ENCODE data around the gene GMNC. TPM values are rescaled to one million over a fixed set of nuclear protein-coding genes. Genes with fewer than 3 reads are reported as not detected.

Gene GMNC
- total and polyA plus RNA-seq, 2 experiments from 2014 or later = not detected

DNA sequence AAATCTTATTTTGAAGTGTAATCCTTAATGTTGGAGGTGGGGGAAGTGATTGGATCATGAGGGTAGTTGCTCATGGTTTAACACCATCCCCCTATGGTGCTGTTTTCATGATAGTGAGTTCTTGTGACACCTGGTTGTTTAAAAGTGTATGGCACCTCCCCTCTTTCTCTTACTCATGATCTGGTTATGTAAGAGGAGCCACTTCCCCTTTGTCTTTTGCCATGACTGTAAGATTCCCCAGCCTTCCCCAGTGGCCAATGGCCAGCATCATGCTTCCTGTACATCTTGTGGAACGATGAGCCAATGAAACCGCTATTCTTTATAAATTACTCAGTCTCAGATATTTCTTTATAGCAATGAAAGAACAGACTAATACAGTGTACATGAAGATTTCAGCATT lies 39.8 kb upstream of the GMNC start:
- H3K9me2 ChIP-seq (ENCODE audit: insufficient read depth) = no peaks in the 10 kb centered on the region
- no peak overlapping the region for H3K9ac ChIP-seq
- no peaks in the 10 kb centered on the region for H3K4me1 ChIP-seq (ENCODE audit: insufficient read depth)
- no peaks in the 10 kb centered on the region for H3K27me3 ChIP-seq (replicated peaks; ENCODE audit: insufficient read depth)
- no peak overlapping the region for H3K4me2 ChIP-seq (ENCODE audit: unreplicated experiment)
- no peaks in the 10 kb centered on the region for H3K79me2 ChIP-seq (ENCODE audit: insufficient read depth)
- in situ Hi-C loops (cut with MboI) = no loop called here
- no peak overlapping the region for H2AFZ ChIP-seq
- H3K27ac ChIP-seq = no peak overlapping the region
- H3K36me3 ChIP-seq (ENCODE audit: low read depth) = no peaks in the 10 kb centered on the region
- no peak for TF ChIP-seq EZH2phosphoT487 (IDR thresholded peaks at IDR 0.05; ENCODE audit: insufficient read depth, low read depth)
- TF ChIP-seq EZH2 (IDR thresholded peaks at IDR 0.05; ENCODE audit: insufficient read depth, poor library complexity, severe bottlenecking) = no peak
- WGBS, 2 experiments (ENCODE audit: low coverage in 1 of 2, low lambda C conversion rate in 2 of 2, missing lambda C conversion rate in 2 of 2) = 49 to 64% methylated on average over 2 of the region's 2 CpGs
- no peak for DNase-seq
- no peak overlapping the region for H3K4me3 ChIP-seq
- no peaks in the 10 kb centered on the region for H4K20me1 ChIP-seq (ENCODE audit: insufficient read depth)
- no peaks in the 10 kb centered on the region for H3F3A ChIP-seq (ENCODE audit: insufficient read depth)
- H3K9me3 ChIP-seq (ENCODE audit: low read depth) = no peaks in the 10 kb centered on the region

GRCh38 chr3:190892395-190892902 lies 30.0 kb upstream of the GMNC start:
- Histone ChIP-seq H3K4me1 (ENCODE audit: insufficient read depth) (no peaks in the 10 kb centered on the region), H3K9ac (no peak overlapping the region), H3K9me3 (ENCODE audit: low read depth) (no peaks in the 10 kb centered on the region), H3K4me3 (no peak overlapping the region), H3K27ac (no peak overlapping the region), H3K79me2 (ENCODE audit: insufficient read depth) (no peaks in the 10 kb centered on the region), H3K9me2 (ENCODE audit: insufficient read depth) (no peaks in the 10 kb centered on the region), H3F3A (ENCODE audit: insufficient read depth) (no peaks in the 10 kb centered on the region), H3K36me3 (ENCODE audit: low read depth) (no peaks in the 10 kb centered on the region), H4K20me1 (ENCODE audit: insufficient read depth) (no peaks in the 10 kb centered on the region), H3K27me3 (replicated peaks; ENCODE audit: insufficient read depth) (no peaks in the 10 kb centered on the region), H2AFZ (no peak overlapping the region), H3K4me2 (ENCODE audit: unreplicated experiment) (no peak overlapping the region)
- 52 to 60% methylated on average over 4 of the region's 4 CpGs for WGBS, 2 experiments (ENCODE audit: low coverage in 1 of 2, low lambda C conversion rate in 2 of 2, missing lambda C conversion rate in 2 of 2)
- TF ChIP-seq EZH2phosphoT487 (IDR thresholded peaks at IDR 0.05; ENCODE audit: insufficient read depth, low read depth) = no peak
- no peak for TF ChIP-seq EZH2 (IDR thresholded peaks at IDR 0.05; ENCODE audit: insufficient read depth, poor library complexity, severe bottlenecking)
- in situ Hi-C loops (cut with MboI) = no loop called here
- no peak for DNase-seq

DNA sequence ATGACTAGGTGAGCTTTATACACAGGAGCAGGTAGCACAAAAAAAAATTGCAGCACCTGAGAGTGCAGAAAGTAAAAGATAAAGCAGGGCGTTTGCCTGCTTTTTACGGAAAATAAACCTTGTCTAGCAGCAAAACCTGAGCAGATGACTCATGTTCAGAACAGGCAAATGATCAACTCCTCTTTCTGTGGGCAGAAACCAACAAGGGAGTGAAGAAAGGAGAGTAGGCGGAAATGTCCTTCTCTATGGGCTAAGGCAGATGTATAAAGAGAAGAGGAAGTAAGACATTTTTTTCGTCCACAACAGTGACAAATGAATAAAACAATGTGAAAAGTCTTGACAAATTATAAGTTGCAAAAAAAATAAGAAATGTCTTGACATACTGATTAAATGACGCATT lies 24.5 kb upstream of the GMNC start:
- Histone ChIP-seq H4K20me1 (ENCODE audit: insufficient read depth) (no peaks in the 10 kb centered on the region), H3K9me3 (ENCODE audit: low read depth) (no peaks in the 10 kb centered on the region), H2AFZ (no peak overlapping the region), H3K27me3 (replicated peaks; ENCODE audit: insufficient read depth) (no peaks in the 10 kb centered on the region), H3K36me3 (ENCODE audit: low read depth) (no peaks in the 10 kb centered on the region), H3K4me1 (ENCODE audit: insufficient read depth) (no peaks in the 10 kb centered on the region), H3K4me3 (no peak overlapping the region), H3K79me2 (ENCODE audit: insufficient read depth) (no peaks in the 10 kb centered on the region), H3K9ac (no peak overlapping the region), H3F3A (ENCODE audit: insufficient read depth) (no peaks in the 10 kb centered on the region), H3K27ac (no peak overlapping the region), H3K4me2 (ENCODE audit: unreplicated experiment) (no peak overlapping the region), H3K9me2 (ENCODE audit: insufficient read depth) (no peaks in the 10 kb centered on the region)
- 69 to 77% methylated on average over 5 of the region's 5 CpGs for whole genome bisulfite sequencing, 2 experiments (ENCODE audit: low coverage in 1 of 2, low lambda C conversion rate in 2 of 2, missing lambda C conversion rate in 2 of 2)
- TF ChIP-seq EZH2 (IDR thresholded peaks at IDR 0.05; ENCODE audit: insufficient read depth, poor library complexity, severe bottlenecking) (no peak), EZH2phosphoT487 (IDR thresholded peaks at IDR 0.05; ENCODE audit: insufficient read depth, low read depth) (no peak)
- in situ Hi-C loops (cut with MboI) = no loop called here
- no peak for DNase-seq

GRCh38 chr3:190883973-190884832 lies 21.7 kb upstream of the GMNC start:
- peak; percentile 73 for DNase-seq
- Histone ChIP-seq H3K4me1 (ENCODE audit: insufficient read depth) (no peaks in the 10 kb centered on the region), H2AFZ (peak overlapping the region; percentile 48; the same call in 1 of the 2 replicates), H3K9me2 (ENCODE audit: insufficient read depth) (no peaks in the 10 kb centered on the region), H3K79me2 (ENCODE audit: insufficient read depth) (no peaks in the 10 kb centered on the region), H3F3A (ENCODE audit: insufficient read depth) (no peaks in the 10 kb centered on the region), H3K4me3 (no peak overlapping the region), H3K36me3 (ENCODE audit: low read depth) (no peaks in the 10 kb centered on the region), H3K9ac (no peak overlapping the region), H3K4me2 (ENCODE audit: unreplicated experiment) (peak overlapping the region; percentile 7), H3K27me3 (replicated peaks; ENCODE audit: insufficient read depth) (no peaks in the 10 kb centered on the region), H3K27ac (no peak overlapping the region), H3K9me3 (ENCODE audit: low read depth) (no peaks in the 10 kb centered on the region), H4K20me1 (ENCODE audit: insufficient read depth) (no peaks in the 10 kb centered on the region)
- TF ChIP-seq EZH2 (IDR thresholded peaks at IDR 0.05; ENCODE audit: insufficient read depth, poor library complexity, severe bottlenecking) = no peak
- no peak for TF ChIP-seq EZH2phosphoT487 (IDR thresholded peaks at IDR 0.05; ENCODE audit: insufficient read depth, low read depth)
- WGBS, 2 experiments (ENCODE audit: low coverage in 1 of 2, low lambda C conversion rate in 2 of 2, missing lambda C conversion rate in 2 of 2) = 24 to 26% methylated on average over 7 of the region's 7 CpGs
- in situ Hi-C loops (cut with MboI) = no loop called here

Data from GM23248 (cell line).